Aorta (tissue), 5 donors: ENCODE results near the gene PLGRKT. TPM values are rescaled to one million over a fixed set of nuclear protein-coding genes. Genes with fewer than 3 reads are reported as not detected.
"Not testable (repeated sequence)": the region's sequence is repeated elsewhere in the genome, so short reads cannot be mapped to it uniquely, and the experiment has no call there.

ENCODE experiments used
- ATAC-seq: fragments of 200-7000 bp; cut with Tn5 transposase; one replicate; pipeline ENCODE4 v1.9.1; 2022; ENCODE audit warnings: moderate library complexity; ENCODE audit not compliant: low FRiP score
- DNase-seq, 2 donors: peaks; one replicate each; pipeline ENCODE4 v3.0.0-alpha.2; 2020
- H3K27ac ChIP-seq, 2 donors: one replicate each; pipeline ENCODE4 v1.5.1; 2013; ENCODE audit warnings: low read length in 2 of 2, mild to moderate bottlenecking in 2 of 2, moderate library complexity in 2 of 2, control low read depth in 1 of 2, inconsistent platforms in 1 of 2, low read depth in 1 of 2
- H3K27me3 ChIP-seq, 2 donors: one replicate each; pipeline ENCODE4 v1.6.1; 2013; ENCODE audit warnings: control low read depth in 1 of 2, low read length in 1 of 2, mild to moderate bottlenecking in 1 of 2, moderate library complexity in 1 of 2; ENCODE audit not compliant: insufficient read depth in 2 of 2, control insufficient read depth in 1 of 2
- H3K36me3 ChIP-seq, 2 donors: one replicate each; pipeline ENCODE4 v1.6.1; 2013; ENCODE audit warnings: control low read depth in 1 of 2, low read length in 1 of 2, mild to moderate bottlenecking in 1 of 2; ENCODE audit not compliant: insufficient read depth in 2 of 2, control insufficient read depth in 1 of 2
- H3K4me1 ChIP-seq, 2 donors: one replicate each; pipeline ENCODE4 v1.6.1; 2013; ENCODE audit warnings: low read length in 2 of 2, control low read depth in 1 of 2, mild to moderate bottlenecking in 1 of 2, moderate library complexity in 1 of 2; ENCODE audit not compliant: insufficient read depth in 2 of 2, control insufficient read depth in 1 of 2
- H3K4me3 ChIP-seq, 2 donors: one replicate each; pipeline ENCODE4 v1.5.1; 2013; ENCODE audit warnings: low read length in 2 of 2, control low read depth in 1 of 2, mild to moderate bottlenecking in 1 of 2
- H3K9me3 ChIP-seq: one replicate; pipeline ENCODE4 v1.6.1; 2013; ENCODE audit warnings: mild to moderate bottlenecking, low read length; ENCODE audit not compliant: control insufficient read depth
- WGBS, 2 donors: extraction: QIAGEN DNeasy Blood & Tissue Kit; methylation state at CpG; one replicate each; pipeline ENCODE4 v1.1.7; 2013; 5-methylcytosine and 5-hydroxymethylcytosine counted together
- intact Hi-C, 2 donors: fragments of 100-400 bp; cut with DNase I; formaldehyde crosslinking; loops; one replicate each; pipeline versions ENCODE4 v1.14.2 to v1.15.0; 2022
- polyA plus RNA-seq, 2 donors: library from polyadenylated mRNA; stranded (reverse); fragments of 200-250 nt; gene quantifications; one replicate each; pipeline ENCODE4 v1.2.3, GENCODE V29; 2013
- total RNA-seq, 2 donors: library from RNA; stranded (reverse); fragmentation: NEBNext Ultra II Directional; extraction: Animal tissue kit (Norgen Biotek cat#: 25700); gene quantifications; one replicate each; pipeline ENCODE4 v1.2.1, GENCODE V29; 2021
- donor health status: healthy with polysubstance abuse.
- donor health status: Bipolar disorder and iron deficiency.
- donor health status: DM: no; HTN: no; CAD: no.
- donor health status: DM: no; HTN: no; CAD: no.
- donor health status: DM: yes; HTN: yes; CAD: no.

The PLGRKT gene
- total and polyA plus RNA-seq, 4 donors = 8.8 to 31.7 (median 11.6) TPM

GRCh38 chr9:5448461-5449435, 11.0 kb upstream of the PLGRKT start:
- Histone ChIP-seq H3K27ac (no peak overlapping the region), H3K27me3 (no peaks in the 10 kb centered on the region), H3K36me3 (no peaks in the 10 kb centered on the region), H3K4me1 (peaks cover 0 to 3% of the 10 kb centered on the region in 2 donors), H3K9me3 (no peaks in the 10 kb centered on the region), H3K4me3 (no peak overlapping the region)
- WGBS, 2 donors = 89 to 90% methylated on average over 5 of the region's 5 CpGs
- intact Hi-C loops = no loop called here
- DNase-seq (no peak), ATAC-seq (no peak)

DNA sequence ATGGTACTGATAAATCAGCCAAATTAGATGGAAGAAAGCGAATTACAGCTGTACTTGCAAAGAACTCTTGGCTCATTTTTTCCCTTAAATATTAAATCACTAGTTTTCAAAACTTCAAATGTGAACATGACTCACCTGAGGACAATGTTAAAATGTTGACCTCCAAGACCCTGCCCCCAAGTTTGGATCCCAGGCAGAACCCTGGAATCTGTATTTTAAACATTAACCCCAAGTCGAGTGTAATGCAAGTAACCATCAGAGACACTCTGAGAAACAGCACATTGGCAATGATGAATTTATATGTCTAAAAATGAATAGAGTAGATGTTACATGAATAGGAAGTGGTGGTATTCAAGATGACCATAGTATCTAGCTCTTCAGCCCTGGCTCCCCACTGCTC, 10.3 kb upstream of the PLGRKT start:
- Histone ChIP-seq H3K9me3 (no peaks in the 10 kb centered on the region), H3K4me1 (peaks cover 0 to 2% of the 10 kb centered on the region in 2 donors), H3K4me3 (no peak overlapping the region), H3K27me3 (no peaks in the 10 kb centered on the region), H3K27ac (no peak overlapping the region), H3K36me3 (no peaks in the 10 kb centered on the region)
- intact Hi-C loops = no loop called here
- ATAC-seq (no peak), DNase-seq (no peak)
- 85 to 93% methylated on average over 2 of the region's 2 CpGs for WGBS, 2 donors

GRCh38 chr9:5447337-5447736, 9.6 kb upstream of the PLGRKT start:
- ATAC-seq = no peak
- no peak overlapping the region for H3K4me3 ChIP-seq
- H3K36me3 ChIP-seq = no peaks in the 10 kb centered on the region
- no peaks in the 10 kb centered on the region for H3K4me1 ChIP-seq
- no peak overlapping the region for H3K27ac ChIP-seq
- H3K27me3 ChIP-seq = no peaks in the 10 kb centered on the region
- intact Hi-C loops = no loop called here
- 90 to 93% methylated on average over 3 of the region's 3 CpGs for WGBS, 2 donors
- DNase-seq = no peak
- H3K9me3 ChIP-seq = no peaks in the 10 kb centered on the region

DNA sequence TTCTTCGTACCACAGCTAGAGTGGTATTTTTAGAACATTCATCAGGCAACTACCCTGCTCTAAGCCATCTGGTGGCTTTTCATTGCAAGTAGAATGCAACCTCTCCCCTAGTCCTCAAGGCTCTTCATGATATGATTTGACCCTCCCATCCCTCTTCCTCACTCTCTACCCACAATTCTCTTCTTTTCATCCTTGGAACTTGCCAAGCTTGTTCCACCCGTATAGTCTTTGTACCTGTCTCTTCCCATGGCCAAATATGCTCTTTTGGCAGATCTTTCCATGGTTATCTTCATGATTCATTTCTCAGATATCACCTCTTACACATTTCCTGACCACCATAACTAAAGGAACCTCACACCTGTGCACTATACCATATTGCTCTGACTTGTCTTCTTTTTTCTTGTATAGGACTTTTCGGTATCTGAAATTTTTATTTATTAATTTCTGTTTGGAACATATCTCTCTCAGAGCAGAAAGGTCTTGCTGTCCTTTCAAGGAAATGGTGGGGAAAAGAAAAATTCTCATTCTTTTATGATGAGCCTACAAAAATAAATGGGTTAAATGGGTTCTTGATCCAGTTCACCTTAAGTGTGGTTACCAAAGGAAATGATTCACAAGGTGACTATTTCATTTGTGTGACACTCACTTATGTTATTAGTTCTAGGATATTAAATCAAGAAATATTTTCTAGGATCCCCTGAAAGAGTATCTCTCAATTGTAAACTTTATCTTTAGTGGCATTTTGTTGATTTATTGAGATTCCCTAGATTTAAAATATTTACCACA, 8.9 kb upstream of the PLGRKT start:
- intact Hi-C loops = no loop called here

DNA sequence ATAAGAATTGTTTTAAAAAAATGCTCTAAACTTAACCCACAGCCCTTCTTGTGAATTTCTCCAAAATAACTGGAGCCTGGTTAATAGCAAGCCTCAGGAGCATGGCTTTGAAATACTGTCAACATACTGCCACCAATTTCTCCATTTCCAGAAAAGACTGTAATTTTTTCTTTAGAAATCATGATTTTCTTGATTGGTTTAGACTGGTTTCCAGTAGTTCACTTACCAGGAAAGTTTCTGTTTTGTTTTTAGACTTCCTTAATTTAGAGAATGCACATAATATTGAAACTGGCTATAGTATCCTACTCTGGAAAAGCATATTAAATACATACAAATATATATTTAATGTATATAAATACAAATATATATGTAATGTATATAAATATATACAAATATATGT, 8.2 kb upstream of the PLGRKT start:
- Histone ChIP-seq H3K9me3 (no peaks in the 10 kb centered on the region), H3K4me1 (no peaks in the 10 kb centered on the region), H3K27ac (no peak overlapping the region), H3K27me3 (no peaks in the 10 kb centered on the region), H3K4me3 (no peak overlapping the region), H3K36me3 (no peaks in the 10 kb centered on the region)
- no peak for ATAC-seq
- no peak for DNase-seq
- intact Hi-C loops = no loop called here

More for the DNA sequence above, 8.9 kb upstream of the PLGRKT start:
- ATAC-seq (no peak), DNase-seq (no peak)
- H3K4me1 ChIP-seq = no peaks in the 10 kb centered on the region
- H3K4me3 ChIP-seq = no peak overlapping the region
- H3K9me3 ChIP-seq = no peaks in the 10 kb centered on the region
- H3K36me3 ChIP-seq = no peaks in the 10 kb centered on the region
- H3K27me3 ChIP-seq = no peaks in the 10 kb centered on the region
- WGBS, 2 donors = 82 to 83% methylated on average over 3 of the region's 3 CpGs
- H3K27ac ChIP-seq = no peak overlapping the region

- WGBS, 2 donors = 79 to 87% methylated on average over 4 of the region's 4 CpGs
- H3K27ac ChIP-seq, H3K36me3 ChIP-seq, DNase-seq, ATAC-seq, H3K4me3 ChIP-seq, H3K9me3 ChIP-seq, intact Hi-C loops, H3K4me1 ChIP-seq, H3K27me3 ChIP-seq: not testable (repeated sequence)
These were observed 7.4 kb upstream of the PLGRKT start for GRCh38 chr9:5445096-5445495.

DNA sequence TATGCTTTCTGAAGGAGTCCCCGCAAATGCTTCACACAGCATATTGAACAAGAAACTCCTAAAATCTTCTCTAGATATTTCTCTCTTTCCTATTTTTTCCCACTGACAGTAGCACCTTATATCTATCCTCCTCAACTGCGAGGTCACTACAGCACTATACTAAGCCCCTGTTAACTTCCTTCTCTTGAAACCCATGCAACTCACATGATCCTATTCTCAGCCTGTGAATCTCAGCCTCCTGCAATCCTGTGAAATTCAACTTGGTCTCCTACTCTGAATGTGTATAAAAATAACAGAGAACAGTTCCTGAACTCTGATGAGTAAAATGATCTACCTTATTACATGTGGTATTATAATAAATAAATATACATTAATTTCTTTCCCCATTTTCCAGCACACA, 6.1 kb upstream of the PLGRKT start:
- H3K27ac ChIP-seq = no peak overlapping the region
- no peaks in the 10 kb centered on the region for H3K4me1 ChIP-seq
- intact Hi-C loops = loop anchor here in 1 of 2 donors (5.0 kb wide), 1 partner anchor 687 kb away; no protein-coding TSS in a partner anchor
- H3K9me3 ChIP-seq = no peaks in the 10 kb centered on the region
- no peak for DNase-seq
- H3K4me3 ChIP-seq = no peak overlapping the region
- no peak for ATAC-seq
- no peaks in the 10 kb centered on the region for H3K36me3 ChIP-seq
- 79 to 84% methylated on average over 2 of the region's 2 CpGs for WGBS, 2 donors
- H3K27me3 ChIP-seq = no peaks in the 10 kb centered on the region

- intact Hi-C loops = loop anchor here in 1 of 2 donors (5.0 kb wide), 1 partner anchor 685 kb away; no protein-coding TSS in a partner anchor
- no peak overlapping the region for H3K27ac ChIP-seq
- DNase-seq (no peak), ATAC-seq (no peak)
- WGBS, 2 donors = 50 to 52% methylated on average over 2 of the region's 2 CpGs
- no peaks in the 10 kb centered on the region for H3K4me1 ChIP-seq
- H3K9me3 ChIP-seq = no peaks in the 10 kb centered on the region
- no peaks in the 10 kb centered on the region for H3K36me3 ChIP-seq
- no peak overlapping the region for H3K4me3 ChIP-seq
- H3K27me3 ChIP-seq = no peaks in the 10 kb centered on the region
These were observed 4.8 kb upstream of the PLGRKT start for GRCh38 chr9:5442400-5443011.
